Measurements from ENCODE around the gene U2AF2.

The U2AF2 gene

GRCh38 chr19:55690109-55690768 lies 35.4 kb downstream of the U2AF2 start:
- TF ChIP-seq CTCF (IDR thresholded peaks at IDR 0.05; ENCODE audit: low read depth, low read length) = no peak
- DNase-seq (ENCODE audit: extremely low read depth, low read depth) = no peak

DNA sequence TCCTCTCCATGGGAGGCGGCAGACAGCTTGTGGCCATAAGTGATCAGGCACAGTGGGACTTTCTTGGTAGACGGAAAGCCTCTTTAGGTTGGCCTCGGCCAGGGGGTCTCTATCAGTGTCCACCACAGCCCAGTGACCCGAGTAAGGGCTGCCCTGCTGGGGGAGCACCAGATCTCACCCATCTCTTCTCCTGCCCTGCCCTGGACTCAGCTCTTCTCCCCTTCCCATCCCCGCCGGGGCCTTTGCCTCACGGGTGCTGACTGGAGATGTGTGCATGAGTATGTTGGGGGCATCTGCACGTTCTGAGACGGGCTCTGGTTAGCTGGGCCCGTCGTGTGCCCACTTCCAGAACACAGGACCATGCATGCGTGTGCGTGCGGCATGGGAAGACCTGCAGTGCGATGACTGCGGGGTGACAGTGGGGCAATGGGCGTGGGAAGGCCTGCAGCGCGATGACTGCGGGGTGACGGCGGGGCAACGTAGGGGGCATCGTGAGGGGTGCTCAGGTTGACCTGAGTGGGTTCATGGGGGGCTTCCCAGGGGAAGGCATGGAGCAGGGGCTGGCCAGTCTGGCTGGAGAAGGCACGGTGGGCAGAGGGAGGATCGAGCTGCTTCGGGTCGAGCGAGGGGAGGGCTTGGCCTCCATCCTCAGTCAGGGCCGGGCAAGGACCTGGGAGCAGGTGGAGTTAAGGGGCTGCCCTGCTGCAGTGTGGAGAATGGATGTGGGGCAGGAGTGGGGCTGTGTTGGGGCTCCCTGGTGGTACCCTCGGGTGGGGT lies 36.1 kb downstream of the U2AF2 start:
- no peak for TF ChIP-seq CTCF (IDR thresholded peaks at IDR 0.05; ENCODE audit: low read depth, low read length)
- DNase-seq (ENCODE audit: extremely low read depth, low read depth) = no peak

DNA sequence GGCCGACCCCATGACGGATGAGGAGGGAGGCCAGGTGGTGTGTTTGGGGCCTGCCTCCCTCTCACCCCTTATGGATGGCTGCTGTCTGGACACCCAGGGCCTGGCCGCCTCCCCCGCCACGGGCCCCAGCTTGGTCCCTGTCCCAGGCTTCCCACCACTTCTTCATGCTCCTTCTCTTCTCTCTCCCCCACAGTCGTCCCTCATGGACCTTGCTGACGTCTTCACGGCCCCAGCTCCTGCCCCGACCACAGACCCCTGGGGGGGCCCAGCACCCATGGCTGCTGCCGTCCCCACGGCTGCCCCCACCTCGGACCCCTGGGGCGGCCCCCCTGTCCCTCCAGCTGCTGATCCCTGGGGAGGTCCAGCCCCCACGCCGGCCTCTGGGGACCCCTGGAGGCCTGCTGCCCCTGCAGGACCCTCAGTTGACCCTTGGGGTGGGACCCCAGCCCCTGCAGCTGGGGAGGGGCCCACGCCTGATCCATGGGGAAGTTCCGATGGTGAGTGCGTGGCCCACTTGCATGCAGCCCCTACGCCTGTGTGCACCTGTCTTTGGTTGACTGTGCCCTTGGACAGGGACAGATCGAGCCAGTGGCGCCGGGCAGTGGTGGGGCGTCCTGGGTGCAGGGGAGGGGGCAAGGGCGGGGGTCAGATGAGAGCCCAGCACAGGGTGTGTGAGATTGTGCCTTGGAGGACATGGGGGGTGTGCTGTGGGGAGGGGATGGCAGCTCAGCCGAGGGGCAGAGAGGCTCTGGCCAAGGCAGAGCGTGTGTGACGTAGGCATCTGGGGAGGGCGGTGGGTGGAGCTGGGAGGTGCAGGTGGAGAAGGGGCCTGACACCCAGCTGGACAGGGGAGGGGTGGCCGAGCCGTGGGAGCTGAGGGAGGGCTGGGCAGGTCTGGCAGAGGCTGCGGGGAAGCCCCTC lies 37.0 kb downstream of the U2AF2 start:
- no peak for TF ChIP-seq CTCF (IDR thresholded peaks at IDR 0.05; ENCODE audit: low read depth, low read length)
- no peak for DNase-seq (ENCODE audit: extremely low read depth, low read depth)

- DNase-seq (ENCODE audit: extremely low read depth, low read depth) = no peak
- no peak for TF ChIP-seq CTCF (IDR thresholded peaks at IDR 0.05; ENCODE audit: low read depth, low read length)
Observed at GRCh38 chr19:55692681-55693081, 37.8 kb downstream of the U2AF2 start.

GRCh38 chr19:55693336-55693974 lies 38.6 kb downstream of the U2AF2 start:
- no peak for TF ChIP-seq CTCF (IDR thresholded peaks at IDR 0.05; ENCODE audit: low read depth, low read length)
- DNase-seq (ENCODE audit: extremely low read depth, low read depth) = no peak

- no peak for TF ChIP-seq CTCF (IDR thresholded peaks at IDR 0.05; ENCODE audit: low read depth, low read length)
- DNase-seq (ENCODE audit: extremely low read depth, low read depth) = no peak
Observed at GRCh38 chr19:55694241-55694655, 39.4 kb downstream of the U2AF2 start.
